BLaER1 (cell line): ENCODE results near the gene TNFSF15.

Experiments used
- H3K27ac ChIP-seq: shearing (Covaris generic); formaldehyde crosslinking; 2 replicates; pipeline ENCODE4 v1.8.1; 2022
- H3K27me3 ChIP-seq: shearing (Covaris generic); formaldehyde crosslinking; 2 replicates; pipeline ENCODE4 v1.8.1; 2022
- H3K36me3 ChIP-seq: shearing (Covaris generic); formaldehyde crosslinking; 2 replicates; pipeline ENCODE4 v1.8.1; 2022
- H3K4me1 ChIP-seq: shearing (Covaris generic); formaldehyde crosslinking; 2 replicates; pipeline ENCODE4 v1.8.1; 2022
- H3K4me2 ChIP-seq: shearing (Covaris generic); formaldehyde crosslinking; 2 replicates; pipeline ENCODE4 v1.8.1; 2022
- H3K4me3 ChIP-seq: shearing (Covaris generic); formaldehyde crosslinking; 2 replicates; pipeline ENCODE4 v1.8.1; 2022
- H3K9ac ChIP-seq: shearing (Covaris generic); formaldehyde crosslinking; 2 replicates; pipeline ENCODE4 v1.8.1; 2022
- H3K9me3 ChIP-seq: shearing (Covaris generic); formaldehyde crosslinking; 2 replicates; pipeline ENCODE4 v1.8.1; 2022
- H4K20me1 ChIP-seq: shearing (Covaris generic); formaldehyde crosslinking; 2 replicates; pipeline ENCODE4 v1.8.1; 2022
- Cebpa-rat ChIP-seq: shearing (Covaris generic); IDR thresholded peaks from 2 replicates; pipeline ENCODE4 v1.8.1; 2022

TNFSF15 gene

DNA sequence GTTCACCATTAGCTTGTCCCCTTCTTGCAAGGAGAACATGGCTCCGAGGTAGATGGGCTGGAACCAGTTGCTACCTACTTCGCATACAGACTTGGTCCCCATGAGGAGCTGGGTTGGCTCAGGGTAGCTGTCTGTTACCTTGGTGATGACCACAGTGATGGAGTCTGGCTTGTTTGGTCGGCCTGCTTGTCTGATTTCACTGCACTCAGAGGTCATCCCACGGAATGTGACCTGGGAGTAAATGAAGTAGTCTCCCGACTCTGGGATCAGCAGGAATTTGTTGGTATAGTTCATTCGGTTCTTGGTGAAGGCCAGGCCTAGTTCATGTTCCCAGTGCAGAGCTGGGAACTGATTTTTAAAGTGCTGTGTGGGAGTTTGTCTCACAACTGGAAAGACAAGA lies 15.3 kb downstream of the TNFSF15 start:
- Histone ChIP-seq H3K4me1 (0 out of 2 replicates have a peak, but pooled peaks cover 2% of the 10 kb centered on the region), H3K9ac (no peak overlapping the region), H3K36me3 (no peaks in the 10 kb centered on the region)

DNA sequence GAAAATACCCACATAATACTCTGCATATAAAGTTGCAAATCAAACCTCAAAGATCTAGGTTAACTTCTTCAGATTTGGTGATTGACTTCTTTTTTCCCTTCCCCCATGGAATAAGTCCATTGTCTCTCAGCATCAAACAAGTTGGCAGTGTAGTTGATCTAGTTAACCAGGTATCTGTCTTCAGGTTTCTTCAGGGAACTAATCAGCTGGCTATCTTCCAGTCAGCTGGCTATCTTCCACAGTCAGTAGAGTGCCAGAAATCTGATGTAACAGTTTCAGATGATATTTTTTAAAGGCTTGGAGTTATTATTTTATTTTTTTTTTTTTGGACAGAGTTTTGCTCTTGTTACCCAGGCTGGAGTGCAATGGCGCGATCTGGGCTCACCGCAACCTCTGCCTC lies 16.8 kb downstream of the TNFSF15 start:
- H3K36me3 ChIP-seq = no peaks in the 10 kb centered on the region
- no peak overlapping the region for H3K4me3 ChIP-seq
- H3K27ac ChIP-seq = no peak overlapping the region
- H3K4me1 ChIP-seq = 0 out of 2 replicates have a peak, but pooled peaks cover 5% of the 10 kb centered on the region
- H3K9me3 ChIP-seq = no peaks in the 10 kb centered on the region
- no peak overlapping the region for H3K9ac ChIP-seq
- no peaks in the 10 kb centered on the region for H3K27me3 ChIP-seq
- TF ChIP-seq Cebpa-rat = no peak
- H4K20me1 ChIP-seq = no peaks in the 10 kb centered on the region
- no peak overlapping the region for H3K4me2 ChIP-seq

More for the DNA sequence above, 15.3 kb downstream of the TNFSF15 start:
- Histone ChIP-seq H3K4me2 (no peak overlapping the region), H4K20me1 (no peaks in the 10 kb centered on the region), H3K27ac (no peak overlapping the region), H3K4me3 (no peak overlapping the region), H3K9me3 (no peaks in the 10 kb centered on the region), H3K27me3 (no peaks in the 10 kb centered on the region)
- TF ChIP-seq Cebpa-rat = no peak

DNA sequence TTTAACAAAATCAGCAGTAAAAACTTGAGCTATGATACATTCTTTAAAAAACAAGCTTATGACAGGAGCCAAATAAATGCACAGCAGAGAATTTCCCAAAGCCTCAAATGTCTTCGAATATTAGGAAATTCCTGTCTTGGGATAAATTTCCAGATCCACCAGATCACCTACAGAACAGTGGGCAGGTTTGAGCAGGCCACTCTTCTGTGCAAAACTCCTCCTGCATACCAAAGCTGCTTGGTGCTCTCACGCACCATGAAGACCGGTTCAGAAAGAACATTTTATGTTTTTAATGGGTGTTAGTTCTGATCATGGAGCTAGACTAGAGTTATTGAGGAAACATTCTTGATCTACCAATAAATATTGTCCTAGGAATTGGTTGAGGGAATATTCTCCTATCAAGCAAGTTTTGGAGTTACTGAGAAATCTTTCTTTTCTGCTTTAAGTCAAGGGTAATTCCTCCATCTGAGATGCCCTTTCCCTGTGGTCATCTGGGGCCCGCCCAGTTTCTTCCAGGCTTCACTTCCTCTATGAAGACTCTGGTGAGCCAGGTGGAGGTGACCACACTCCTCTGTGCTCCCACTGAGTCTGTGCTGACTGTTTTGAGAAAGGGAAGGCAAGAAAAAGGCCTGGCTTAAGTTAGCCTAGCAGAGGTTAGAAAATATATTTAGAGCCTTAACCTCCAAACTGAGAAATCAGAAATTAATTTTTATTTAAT lies 17.9 kb downstream of the TNFSF15 start:
- Histone ChIP-seq H3K27ac (no peak overlapping the region), H3K4me2 (no peak overlapping the region), H3K9me3 (no peaks in the 10 kb centered on the region), H3K4me1 (0 out of 2 replicates have a peak, but pooled peaks cover 5% of the 10 kb centered on the region), H3K9ac (no peak overlapping the region), H3K36me3 (no peaks in the 10 kb centered on the region), H3K27me3 (no peaks in the 10 kb centered on the region), H4K20me1 (no peaks in the 10 kb centered on the region), H3K4me3 (no peak overlapping the region)
- no peak for TF ChIP-seq Cebpa-rat

GRCh38 chr9:114787214-114787613 lies 18.6 kb downstream of the TNFSF15 start:
- H3K4me3 ChIP-seq = no peak overlapping the region
- H3K9me3 ChIP-seq = no peaks in the 10 kb centered on the region
- no peak overlapping the region for H3K4me2 ChIP-seq

GRCh38 chr9:114785866-114786650 lies 19.8 kb downstream of the TNFSF15 start:
- H3K9me3 ChIP-seq = no peaks in the 10 kb centered on the region
- no peaks in the 10 kb centered on the region for H4K20me1 ChIP-seq
- H3K9ac ChIP-seq = no peak overlapping the region

More at GRCh38 chr9:114787214-114787613, 18.6 kb downstream of the TNFSF15 start:
- Histone ChIP-seq H3K36me3 (no peaks in the 10 kb centered on the region), H3K9ac (no peak overlapping the region), H3K27me3 (no peaks in the 10 kb centered on the region), H4K20me1 (no peaks in the 10 kb centered on the region), H3K27ac (no peak overlapping the region), H3K4me1 (0 out of 2 replicates have a peak, but pooled peaks cover 5% of the 10 kb centered on the region)
- TF ChIP-seq Cebpa-rat = no peak

DNA sequence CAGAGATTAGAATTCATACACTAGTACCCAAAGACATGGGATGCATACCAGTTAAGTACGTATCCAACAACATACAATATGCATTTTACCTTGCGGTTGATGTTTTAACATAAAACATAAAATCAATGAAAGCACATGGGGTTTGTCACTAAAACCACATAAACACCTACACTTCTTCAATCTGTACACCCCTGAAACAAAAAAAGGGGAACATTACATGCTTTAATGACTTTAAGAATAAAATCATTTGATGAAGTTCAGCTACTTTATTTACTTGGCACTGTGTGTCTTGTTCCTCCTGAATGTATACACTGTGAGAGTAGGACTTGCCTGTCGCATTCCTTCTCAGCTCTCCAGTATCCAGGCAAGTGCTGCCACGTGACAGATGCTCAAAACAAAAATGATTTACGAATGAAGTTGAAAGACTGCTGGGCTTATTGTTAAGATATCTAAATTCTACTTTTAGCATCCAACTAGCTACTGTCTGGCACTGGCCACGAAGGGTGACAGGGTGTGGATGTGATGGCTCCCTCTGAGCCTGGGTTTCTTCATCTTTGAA lies 21.0 kb downstream of the TNFSF15 start:
- Histone ChIP-seq H4K20me1 (no peaks in the 10 kb centered on the region), H3K4me3 (no peak overlapping the region), H3K4me1 (0 out of 2 replicates have a peak, but pooled peaks cover 5% of the 10 kb centered on the region), H3K27me3 (no peaks in the 10 kb centered on the region), H3K27ac (no peak overlapping the region), H3K4me2 (no peak overlapping the region; the same call in 1 of the 2 replicates), H3K9ac (no peak overlapping the region), H3K36me3 (no peaks in the 10 kb centered on the region), H3K9me3 (no peaks in the 10 kb centered on the region)
- no peak for TF ChIP-seq Cebpa-rat

More at GRCh38 chr9:114785866-114786650, 19.8 kb downstream of the TNFSF15 start:
- H3K4me1 ChIP-seq = 0 out of 2 replicates have a peak, but pooled peaks cover 5% of the 10 kb centered on the region
- no peak overlapping the region for H3K4me2 ChIP-seq
- H3K27me3 ChIP-seq = no peaks in the 10 kb centered on the region
- no peak overlapping the region for H3K4me3 ChIP-seq
- no peaks in the 10 kb centered on the region for H3K36me3 ChIP-seq
- TF ChIP-seq Cebpa-rat = no peak
- no peak overlapping the region for H3K27ac ChIP-seq

DNA sequence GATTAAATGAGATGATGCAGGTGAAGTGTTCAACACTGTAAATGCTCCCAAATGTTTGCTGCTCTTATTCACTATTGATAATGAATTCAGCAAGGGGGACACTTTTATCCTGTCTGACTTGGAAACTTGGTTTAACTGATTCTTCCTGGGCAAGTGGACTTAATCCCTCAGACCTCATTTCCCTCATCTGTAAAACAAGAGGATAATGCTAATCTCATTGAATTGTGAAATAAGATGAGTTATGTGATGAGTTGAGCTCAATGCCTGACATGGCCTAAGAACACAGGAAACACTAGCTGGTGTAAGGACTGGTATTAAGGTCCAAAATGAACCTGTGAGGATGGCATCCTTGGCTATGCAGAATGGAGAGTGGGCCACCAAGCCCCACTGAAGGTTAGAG lies 23.3 kb downstream of the TNFSF15 start:
- no peak overlapping the region for H3K9ac ChIP-seq
- H3K4me1 ChIP-seq = 0 out of 2 replicates have a peak, but pooled peaks cover 5% of the 10 kb centered on the region
- H3K4me2 ChIP-seq = no peak overlapping the region
- no peak overlapping the region for H3K4me3 ChIP-seq
- H4K20me1 ChIP-seq = no peaks in the 10 kb centered on the region
- no peaks in the 10 kb centered on the region for H3K27me3 ChIP-seq
- H3K27ac ChIP-seq = no peak overlapping the region
- no peaks in the 10 kb centered on the region for H3K9me3 ChIP-seq
- no peak for TF ChIP-seq Cebpa-rat
- no peaks in the 10 kb centered on the region for H3K36me3 ChIP-seq

GRCh38 chr9:114779352-114779845 lies 26.4 kb downstream of the TNFSF15 start:
- no peak overlapping the region for H3K4me2 ChIP-seq
- H4K20me1 ChIP-seq = no peaks in the 10 kb centered on the region
- H3K9ac ChIP-seq = no peak overlapping the region
- no peaks in the 10 kb centered on the region for H3K27me3 ChIP-seq
- H3K4me3 ChIP-seq = no peak overlapping the region
- no peaks in the 10 kb centered on the region for H3K4me1 ChIP-seq
- no peaks in the 10 kb centered on the region for H3K9me3 ChIP-seq
- no peak overlapping the region for H3K27ac ChIP-seq
- H3K36me3 ChIP-seq = no peaks in the 10 kb centered on the region
- TF ChIP-seq Cebpa-rat = no peak

DNA sequence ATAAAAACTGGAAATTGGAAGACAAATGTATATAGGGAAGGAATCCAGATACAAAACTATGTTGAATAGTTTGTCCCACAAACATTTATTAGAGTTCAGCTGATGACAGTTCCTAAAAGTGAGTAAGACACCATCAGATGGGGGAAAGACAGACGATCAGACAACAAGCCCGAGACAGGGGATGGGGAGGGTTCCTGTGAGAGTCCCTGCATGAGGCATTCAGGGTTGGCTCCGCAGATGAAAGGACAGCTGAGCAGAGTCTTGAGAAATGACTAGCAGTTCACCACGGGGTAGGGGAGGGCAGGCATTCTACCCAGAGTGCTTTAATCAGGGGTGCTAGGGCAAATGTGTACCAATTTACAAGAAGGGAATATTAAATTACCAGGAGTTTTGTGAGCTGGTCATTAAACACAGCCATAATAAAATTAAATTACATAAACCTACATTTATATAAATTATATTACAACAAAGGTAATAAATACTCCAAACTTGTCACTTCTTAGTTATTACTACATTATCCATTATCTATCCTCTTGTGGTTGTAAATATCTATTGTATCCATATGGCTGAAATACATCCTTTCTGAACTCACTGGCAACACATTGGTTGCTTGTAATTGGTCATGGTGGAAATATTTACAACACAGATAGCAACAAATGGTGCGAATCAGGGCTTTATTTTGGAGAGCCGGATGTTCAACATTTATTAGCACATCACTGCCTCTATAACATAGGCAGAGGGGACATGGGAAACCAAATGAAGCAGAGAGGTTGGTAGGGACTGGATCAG lies 27.8 kb downstream of the TNFSF15 start:
- H3K27ac ChIP-seq = no peak overlapping the region
- no peak for TF ChIP-seq Cebpa-rat

More for the DNA sequence above, 27.8 kb downstream of the TNFSF15 start:
- no peaks in the 10 kb centered on the region for H3K4me1 ChIP-seq
- H3K27me3 ChIP-seq = no peaks in the 10 kb centered on the region
- no peaks in the 10 kb centered on the region for H3K36me3 ChIP-seq
- H3K4me2 ChIP-seq = no peak overlapping the region
- no peak overlapping the region for H3K4me3 ChIP-seq
- H3K9ac ChIP-seq = no peak overlapping the region
- H3K9me3 ChIP-seq = no peaks in the 10 kb centered on the region
- H4K20me1 ChIP-seq = no peaks in the 10 kb centered on the region
